MCF 10A (cell line): Measurements from ENCODE around the gene COL4A1. TPM values are rescaled to one million over a fixed set of nuclear protein-coding genes. Genes with fewer than 3 reads are reported as not detected.

Source experiments
- BruUV-seq: library from RNA; stranded (reverse); fragments of 400-500 nt; replicated peaks from 2 replicates; lab custom pipeline; 2021; lab: Mats Ljungman, UMichigan
- CTCF ChIA-PET: fragments of 300-600 bp; sonication (Branson Sonifier 250); formaldehyde crosslinking; extraction: SDS; loops from one replicate; lab custom pipeline; 2021; ENCODE audit warnings: antibody characterized with exemption, inconsistent platforms; lab: Yijun Ruan, JAX
- POLR2A ChIA-PET: fragments of 300-600, 350-650 bp; sonication (Branson Sonifier 250); formaldehyde crosslinking; extraction: SDS; loops from one replicate; lab custom pipeline; 2020; ENCODE audit warnings: antibody characterized with exemption, inconsistent platforms; lab: Yijun Ruan, JAX
- DNase-seq: peaks from one replicate; pipeline ENCODE4 v3.0.0-alpha.2; 2018; ENCODE audit not compliant: unreplicated experiment
- H3K27ac Mint-ChIP-seq: one replicate; pipeline ENCODE4 v1.8.0; 2022; ENCODE audit warnings: mild to moderate bottlenecking, low read depth, mixed read lengths; ENCODE audit not compliant: unreplicated experiment
- H3K27me3 Mint-ChIP-seq: one replicate; pipeline ENCODE4 v1.8.0; 2022; ENCODE audit warnings: mixed read lengths; ENCODE audit not compliant: insufficient read depth, unreplicated experiment
- H3K36me3 Mint-ChIP-seq: one replicate; pipeline ENCODE4 v1.8.0; 2022; ENCODE audit warnings: mild to moderate bottlenecking, moderate library complexity, mixed read lengths; ENCODE audit not compliant: insufficient read depth, unreplicated experiment
- H3K4me1 Mint-ChIP-seq: one replicate; pipeline ENCODE4 v1.8.0; 2022; ENCODE audit warnings: mixed read lengths; ENCODE audit not compliant: insufficient read depth, unreplicated experiment
- H3K4me3 Mint-ChIP-seq: one replicate; pipeline ENCODE4 v1.8.0; 2022; ENCODE audit warnings: mild to moderate bottlenecking, moderate library complexity, mixed read lengths; ENCODE audit not compliant: unreplicated experiment
- H3K9me3 Mint-ChIP-seq: one replicate; pipeline ENCODE4 v1.8.0; 2022; ENCODE audit warnings: mixed read lengths; ENCODE audit not compliant: unreplicated experiment
- intact Hi-C: fragments of 100-400 bp; cut with micrococcal nuclease; formaldehyde crosslinking; loops from 2 replicates; pipeline ENCODE4 v1.14.1; 2022
- microRNA-seq: library from miRNA; unstranded; fragments of <30 nt; microRNA quantifications from one replicate; pipeline ENCODE4 v1.2.0, GENCODE V29; 2022
- total RNA-seq: library from RNA; stranded (reverse); gene quantifications from 2 replicates; pipeline ENCODE4 v1.2.3, GENCODE V29; 2022
- TF ChIP-seq, protein P1 (sequence below): fragments of 200-600 bp; IDR thresholded peaks from one replicate; pipeline ENCODE4 v1.8.0; 2022; ENCODE audit warnings: antibody characterized with exemption, mild to moderate bottlenecking; ENCODE audit not compliant: unreplicated experiment

COL4A1 gene
- total RNA-seq, 1 experiment from 2014 or later, result 42.1 TPM

DNA sequence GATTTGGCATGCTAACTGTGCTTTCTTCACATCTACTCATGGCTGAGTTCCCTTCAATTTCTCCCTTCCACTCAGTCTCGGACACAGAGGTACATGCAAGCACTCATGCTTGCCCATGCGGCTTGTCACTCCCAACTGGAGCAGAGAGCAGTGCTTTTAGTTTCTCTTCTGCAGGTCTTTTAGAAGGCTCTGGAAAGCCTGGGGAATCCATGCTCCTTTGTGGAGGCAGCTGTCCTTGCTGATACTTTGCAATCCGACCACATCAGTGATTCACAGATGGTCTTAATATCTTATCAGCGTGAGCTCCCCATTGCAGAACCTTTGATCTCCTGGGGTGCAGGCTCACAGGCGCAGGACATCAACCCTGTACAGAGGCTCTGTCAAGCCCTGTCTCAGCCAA lies 203.9 kb downstream of the COL4A1 start:
- TF ChIP-seq, protein P1, sequence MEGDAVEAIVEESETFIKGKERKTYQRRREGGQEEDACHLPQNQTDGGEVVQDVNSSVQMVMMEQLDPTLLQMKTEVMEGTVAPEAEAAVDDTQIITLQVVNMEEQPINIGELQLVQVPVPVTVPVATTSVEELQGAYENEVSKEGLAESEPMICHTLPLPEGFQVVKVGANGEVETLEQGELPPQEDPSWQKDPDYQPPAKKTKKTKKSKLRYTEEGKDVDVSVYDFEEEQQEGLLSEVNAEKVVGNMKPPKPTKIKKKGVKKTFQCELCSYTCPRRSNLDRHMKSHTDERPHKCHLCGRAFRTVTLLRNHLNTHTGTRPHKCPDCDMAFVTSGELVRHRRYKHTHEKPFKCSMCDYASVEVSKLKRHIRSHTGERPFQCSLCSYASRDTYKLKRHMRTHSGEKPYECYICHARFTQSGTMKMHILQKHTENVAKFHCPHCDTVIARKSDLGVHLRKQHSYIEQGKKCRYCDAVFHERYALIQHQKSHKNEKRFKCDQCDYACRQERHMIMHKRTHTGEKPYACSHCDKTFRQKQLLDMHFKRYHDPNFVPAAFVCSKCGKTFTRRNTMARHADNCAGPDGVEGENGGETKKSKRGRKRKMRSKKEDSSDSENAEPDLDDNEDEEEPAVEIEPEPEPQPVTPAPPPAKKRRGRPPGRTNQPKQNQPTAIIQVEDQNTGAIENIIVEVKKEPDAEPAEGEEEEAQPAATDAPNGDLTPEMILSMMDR, result no peak
- Mint-ChIP-seq H3K27me3 (no peaks in the 10 kb centered on the region), H3K9me3 (peaks cover 10% of the 10 kb centered on the region), H3K4me1 (peaks cover 20% of the 10 kb centered on the region), H3K36me3 (no peaks in the 10 kb centered on the region), H3K27ac (peak overlapping the region; percentile 17), H3K4me3 (no peak overlapping the region)
- intact Hi-C loops, result no loop called here
- ChIA-PET CTCF (interaction anchor here (0.7 to 1.3 kb wide), 6 partner anchors 11 to 1142 kb away, joined by 3 to 6 read pairs (median 4); no protein-coding TSS in a partner anchor), POLR2A (interaction anchor here (0.8 to 1.6 kb wide), 7 partner anchors 13 to 948 kb away, joined by 3 to 5 read pairs (median 4); no protein-coding TSS in a partner anchor)
- no TSS peak for BruUV-seq
- no peak for DNase-seq

DNA sequence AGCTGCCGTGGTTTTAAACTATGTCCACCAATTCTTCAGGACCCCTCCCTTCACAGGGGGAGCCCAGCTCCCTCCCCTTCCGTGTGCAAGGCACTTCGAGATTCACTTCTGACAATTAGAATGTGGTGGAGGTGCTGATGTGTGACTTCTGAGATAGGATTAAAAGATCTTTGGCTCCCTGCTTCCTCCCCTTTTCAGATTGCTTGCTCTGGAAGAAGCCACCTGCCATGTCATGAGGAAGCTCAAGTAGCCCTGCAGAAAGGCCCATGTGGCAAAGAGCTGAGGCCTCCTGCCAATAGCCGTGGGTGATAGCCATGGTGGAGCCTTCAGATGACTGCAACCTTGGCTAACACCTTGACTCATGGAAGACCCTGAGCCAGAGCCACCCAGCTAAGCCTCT lies 204.9 kb downstream of the COL4A1 start:
- Mint-ChIP-seq H3K4me1 (peaks cover 26% of the 10 kb centered on the region), H3K9me3 (peaks cover 10% of the 10 kb centered on the region), H3K27me3 (no peaks in the 10 kb centered on the region), H3K36me3 (no peaks in the 10 kb centered on the region), H3K4me3 (no peak overlapping the region), H3K27ac (no peak overlapping the region)
- no TSS peak for BruUV-seq
- intact Hi-C loops, result no loop called here
- POLR2A ChIA-PET, result interaction anchor here (1.6 kb wide), 1 partner anchor 86 kb away, joined by 3 read pairs; no protein-coding TSS in a partner anchor
- TF ChIP-seq, protein P1, result no peak
- CTCF ChIA-PET, result interaction anchor here (0.6 kb wide), 2 partner anchors 76 to 954 kb away, joined by 3 read pairs; no protein-coding TSS in a partner anchor
- no peak for DNase-seq

DNA sequence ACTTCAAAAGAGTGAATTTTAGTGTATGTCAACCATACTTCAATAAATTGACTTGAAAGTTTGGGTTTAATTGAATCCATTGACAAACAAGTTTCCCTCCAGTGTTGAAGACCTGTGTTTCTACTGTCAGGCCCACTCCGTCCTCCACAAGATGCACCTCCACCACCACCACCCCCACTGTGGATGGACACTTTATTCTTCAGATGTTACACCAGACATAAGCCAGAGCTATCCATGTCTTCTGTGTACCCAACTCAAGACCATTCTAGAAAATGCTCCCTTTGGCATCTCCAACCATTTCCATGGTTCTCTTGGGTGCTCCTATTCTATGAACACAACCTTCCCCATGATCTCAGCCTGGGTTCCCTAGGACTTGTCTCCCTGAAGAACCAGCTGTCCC lies 207.0 kb downstream of the COL4A1 start:
- DNase-seq, result no peak
- peaks cover 18% of the 10 kb centered on the region for H3K4me1 Mint-ChIP-seq
- no TSS peak for BruUV-seq
- H3K27ac Mint-ChIP-seq, result no peak overlapping the region
- POLR2A ChIA-PET, result no interaction called here
- TF ChIP-seq, protein P1, result no peak
- no peak overlapping the region for H3K4me3 Mint-ChIP-seq
- no peaks in the 10 kb centered on the region for H3K27me3 Mint-ChIP-seq
- intact Hi-C loops, result no loop called here
- CTCF ChIA-PET, result no interaction called here
- H3K9me3 Mint-ChIP-seq, result peaks cover 10% of the 10 kb centered on the region
- no peaks in the 10 kb centered on the region for H3K36me3 Mint-ChIP-seq

Small RNA genes within 50 kb of the gene (microRNA-seq; reads per million reads assigned to microRNA genes)
- gene MIR8073, result not detected

Other genes starting within 250 kb of the COL4A1 start
- 54.6 and 66.0 TPM in 2 replicates for gene COL4A2, start 127 bp upstream of the COL4A1 start, total RNA-seq